ENCODE measurements around the gene LONRF2.

The LONRF2 gene

DNA sequence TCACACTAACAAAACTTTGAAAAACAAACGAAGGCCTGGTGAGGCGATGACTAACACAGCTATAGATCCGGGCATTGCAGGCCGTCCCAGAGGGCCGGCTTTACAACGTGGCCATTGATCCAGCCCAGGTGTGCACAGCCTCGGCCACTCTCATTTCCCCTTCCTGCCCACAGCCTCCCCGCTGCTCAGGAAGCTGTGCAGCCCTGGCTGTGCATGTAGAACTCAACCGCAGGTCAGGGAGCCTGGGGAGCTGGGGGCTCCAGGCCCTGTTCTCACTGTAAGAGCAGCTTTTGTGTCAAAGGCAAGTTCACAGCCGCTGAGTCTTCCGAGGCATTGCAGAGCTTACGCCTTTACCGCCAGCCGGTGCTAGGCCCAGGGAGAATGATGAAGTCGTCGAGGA, 87.2 kb downstream of the LONRF2 start:
- TF ChIP-seq, protein P1, sequence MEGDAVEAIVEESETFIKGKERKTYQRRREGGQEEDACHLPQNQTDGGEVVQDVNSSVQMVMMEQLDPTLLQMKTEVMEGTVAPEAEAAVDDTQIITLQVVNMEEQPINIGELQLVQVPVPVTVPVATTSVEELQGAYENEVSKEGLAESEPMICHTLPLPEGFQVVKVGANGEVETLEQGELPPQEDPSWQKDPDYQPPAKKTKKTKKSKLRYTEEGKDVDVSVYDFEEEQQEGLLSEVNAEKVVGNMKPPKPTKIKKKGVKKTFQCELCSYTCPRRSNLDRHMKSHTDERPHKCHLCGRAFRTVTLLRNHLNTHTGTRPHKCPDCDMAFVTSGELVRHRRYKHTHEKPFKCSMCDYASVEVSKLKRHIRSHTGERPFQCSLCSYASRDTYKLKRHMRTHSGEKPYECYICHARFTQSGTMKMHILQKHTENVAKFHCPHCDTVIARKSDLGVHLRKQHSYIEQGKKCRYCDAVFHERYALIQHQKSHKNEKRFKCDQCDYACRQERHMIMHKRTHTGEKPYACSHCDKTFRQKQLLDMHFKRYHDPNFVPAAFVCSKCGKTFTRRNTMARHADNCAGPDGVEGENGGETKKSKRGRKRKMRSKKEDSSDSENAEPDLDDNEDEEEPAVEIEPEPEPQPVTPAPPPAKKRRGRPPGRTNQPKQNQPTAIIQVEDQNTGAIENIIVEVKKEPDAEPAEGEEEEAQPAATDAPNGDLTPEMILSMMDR (IDR thresholded peaks at IDR 0.05; ENCODE audit: low read depth, low read length) = no peak
- no peak for DNase-seq
- H3K4me3 ChIP-seq (ENCODE audit: low read depth, low read length) = no peak overlapping the region
- no peaks in the 10 kb centered on the region for H3K9me3 ChIP-seq (ENCODE audit: severe bottlenecking)
- H3K36me3 ChIP-seq = no peaks in the 10 kb centered on the region
- H3K27ac ChIP-seq = no peak overlapping the region
- no peaks in the 10 kb centered on the region for H3K27me3 ChIP-seq (ENCODE audit: insufficient read depth, low read depth, severe bottlenecking)

DNA sequence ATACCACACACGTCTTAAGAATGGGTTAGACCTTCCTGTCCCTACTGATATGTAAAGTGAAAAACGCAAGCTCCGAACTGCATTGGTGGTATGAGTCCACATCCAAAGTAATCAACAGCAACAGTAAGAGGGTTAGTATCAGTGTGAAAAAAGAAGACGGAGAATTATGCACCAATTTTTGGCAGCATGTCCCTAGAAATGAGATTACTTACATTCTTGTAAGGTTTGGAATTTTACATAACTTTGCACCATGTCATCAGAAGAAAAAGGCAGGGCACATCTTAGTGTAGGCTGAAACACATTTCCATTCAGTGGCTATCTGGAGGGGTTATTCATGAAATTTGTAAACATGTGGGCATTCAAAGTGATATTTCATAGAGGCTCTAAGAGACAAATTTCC, 88.2 kb downstream of the LONRF2 start:
- H3K4me3 ChIP-seq (ENCODE audit: low read depth, low read length) = no peak overlapping the region
- H3K27ac ChIP-seq = no peak overlapping the region

DNA sequence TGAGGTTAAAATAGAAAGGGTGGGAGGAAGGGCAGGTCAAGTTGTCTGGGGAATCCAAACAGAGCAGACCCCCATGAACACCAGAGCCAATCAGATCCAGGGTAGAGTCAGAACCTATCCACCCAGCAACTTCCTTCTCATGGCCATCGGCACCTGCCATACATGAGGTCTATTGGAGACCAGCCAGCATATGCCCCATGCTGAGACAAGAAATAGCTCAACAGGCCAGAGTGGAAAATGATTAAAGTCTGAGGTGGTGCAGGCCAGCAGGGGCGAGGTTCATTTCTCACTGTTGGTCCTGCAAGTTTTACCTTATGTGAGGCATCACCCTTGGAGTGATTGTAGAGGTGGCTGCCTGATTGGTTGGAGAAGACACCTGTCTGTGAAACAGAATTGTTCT, 89.2 kb downstream of the LONRF2 start:
- TF ChIP-seq, protein P1 (IDR thresholded peaks at IDR 0.05; ENCODE audit: low read depth, low read length) = no peak
- H3K27me3 ChIP-seq (ENCODE audit: insufficient read depth, low read depth, severe bottlenecking) = no peaks in the 10 kb centered on the region

More for the DNA sequence above, 88.2 kb downstream of the LONRF2 start:
- TF ChIP-seq, protein P1 (IDR thresholded peaks at IDR 0.05; ENCODE audit: low read depth, low read length) = no peak
- no peak for DNase-seq
- no peaks in the 10 kb centered on the region for H3K27me3 ChIP-seq (ENCODE audit: insufficient read depth, low read depth, severe bottlenecking)
- no peaks in the 10 kb centered on the region for H3K9me3 ChIP-seq (ENCODE audit: severe bottlenecking)
- H3K36me3 ChIP-seq = no peaks in the 10 kb centered on the region

DNA sequence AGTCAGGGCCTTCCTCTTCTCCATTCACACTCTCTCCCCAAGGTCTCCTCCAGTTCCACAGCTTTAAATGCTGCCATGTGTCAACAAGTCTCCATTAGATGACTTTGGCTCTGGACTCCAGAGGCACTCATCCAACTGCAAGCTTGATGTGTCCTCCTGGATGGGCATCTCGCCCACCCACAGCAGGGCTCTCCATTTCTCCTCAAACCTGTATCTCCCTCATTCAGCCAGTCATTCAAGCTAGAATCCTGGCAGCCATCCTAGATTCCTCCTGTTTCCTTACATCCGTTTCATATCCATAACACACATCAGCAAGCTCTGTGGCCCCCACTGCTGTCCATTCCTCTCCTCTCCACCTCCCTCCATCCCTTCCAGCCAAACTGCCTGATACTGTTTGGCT, 91.5 kb downstream of the LONRF2 start:
- Histone ChIP-seq H3K27me3 (ENCODE audit: insufficient read depth, low read depth, severe bottlenecking) (no peaks in the 10 kb centered on the region), H3K4me3 (ENCODE audit: low read depth, low read length) (no peak overlapping the region), H3K27ac (no peak overlapping the region), H3K36me3 (no peaks in the 10 kb centered on the region), H3K9me3 (ENCODE audit: severe bottlenecking) (no peaks in the 10 kb centered on the region)
- no peak for DNase-seq
- TF ChIP-seq, protein P1 (IDR thresholded peaks at IDR 0.05; ENCODE audit: low read depth, low read length) = no peak

More for the DNA sequence above, 89.2 kb downstream of the LONRF2 start:
- no peak for DNase-seq
- Histone ChIP-seq H3K4me3 (ENCODE audit: low read depth, low read length) (no peak overlapping the region), H3K9me3 (ENCODE audit: severe bottlenecking) (no peaks in the 10 kb centered on the region), H3K36me3 (no peaks in the 10 kb centered on the region), H3K27ac (no peak overlapping the region)

DNA sequence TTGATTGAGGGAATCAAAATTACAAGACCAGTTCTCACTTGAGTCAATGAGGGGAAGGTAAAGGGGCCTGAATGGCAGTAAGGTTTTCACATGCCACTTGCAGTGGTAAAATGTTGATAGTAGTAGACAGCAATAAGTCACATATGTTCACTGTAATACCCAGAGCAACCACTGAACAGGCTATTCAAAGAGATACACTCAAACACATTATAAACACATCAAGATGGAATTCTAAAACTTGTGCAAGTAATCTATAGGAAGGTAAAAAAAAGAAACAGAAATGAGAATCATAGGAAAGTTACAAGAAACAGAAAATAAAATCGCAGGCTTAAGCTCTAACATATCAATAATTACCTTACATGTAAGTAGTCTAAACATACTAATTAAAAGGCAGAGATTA, 93.3 kb downstream of the LONRF2 start:
- no peaks in the 10 kb centered on the region for H3K9me3 ChIP-seq (ENCODE audit: severe bottlenecking)
- H3K27me3 ChIP-seq (ENCODE audit: insufficient read depth, low read depth, severe bottlenecking) = no peaks in the 10 kb centered on the region
- no peak overlapping the region for H3K4me3 ChIP-seq (ENCODE audit: low read depth, low read length)
- H3K27ac ChIP-seq = no peak overlapping the region
- TF ChIP-seq, protein P1 (IDR thresholded peaks at IDR 0.05; ENCODE audit: low read depth, low read length) = no peak
- no peaks in the 10 kb centered on the region for H3K36me3 ChIP-seq
- DNase-seq = no peak

DNA sequence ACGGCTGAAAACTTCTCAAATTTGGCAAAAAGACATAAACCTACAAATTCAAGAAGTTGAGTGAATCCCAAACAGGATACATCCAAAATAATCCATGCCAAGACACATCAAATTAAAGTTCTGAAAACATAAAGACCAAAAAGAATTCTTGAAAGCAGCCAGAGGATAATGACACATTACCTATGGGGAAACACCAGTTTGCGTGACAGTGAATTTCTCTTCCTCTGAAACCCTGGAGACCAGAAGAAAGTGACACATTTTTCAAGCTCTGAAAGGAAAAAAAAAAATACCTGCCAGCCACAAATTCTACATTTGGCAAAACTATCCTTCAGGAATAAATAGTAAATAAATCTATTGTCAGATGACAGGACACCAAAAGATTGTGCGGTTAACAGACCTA, 93.9 kb downstream of the LONRF2 start:
- H3K36me3 ChIP-seq = no peaks in the 10 kb centered on the region
- H3K4me3 ChIP-seq (ENCODE audit: low read depth, low read length) = no peak overlapping the region
- TF ChIP-seq, protein P1 (IDR thresholded peaks at IDR 0.05; ENCODE audit: low read depth, low read length) = no peak
- no peaks in the 10 kb centered on the region for H3K9me3 ChIP-seq (ENCODE audit: severe bottlenecking)
- no peaks in the 10 kb centered on the region for H3K27me3 ChIP-seq (ENCODE audit: insufficient read depth, low read depth, severe bottlenecking)
- no peak for DNase-seq
- no peak overlapping the region for H3K27ac ChIP-seq
